ENCODE measurements around the gene ZNF296.
A peak's percentile ranks its signal among the peaks of the same experiment; 100 is the strongest.

Gene ZNF296

GRCh38 chr19:45075301-45076028 is 813 bp downstream of the ZNF296 start:
- peak overlapping the region in 4 of 5 donors; percentile 59 to 70 (median 61) for H3K4me3 ChIP-seq (ENCODE audit: low read depth in 1 of 5, low read length in 5 of 5)
- H3K27me3 ChIP-seq (ENCODE audit: control insufficient read depth in 5 of 5, insufficient read depth in 4 of 5, low read length in 5 of 5), result no peaks in the 10 kb centered on the region
- H3K36me3 ChIP-seq (ENCODE audit: control insufficient read depth in 5 of 5, insufficient read depth in 5 of 5, low read length in 5 of 5), result peaks cover 0 to 21% (median 16%) of the 10 kb centered on the region in 5 donors
- H3K9ac ChIP-seq (ENCODE audit: low read length in 5 of 5), result peak overlapping the region in 3 of 5 donors; percentile 48 to 62 (median 56)
- H3K4me1 ChIP-seq (ENCODE audit: control insufficient read depth in 5 of 5, insufficient read depth in 5 of 5, low read length in 5 of 5), result peaks cover 5 to 41% (median 31%) of the 10 kb centered on the region in 5 donors
- no peaks in the 10 kb centered on the region for H3K9me3 ChIP-seq (ENCODE audit: control insufficient read depth in 5 of 5, low read length in 5 of 5)
- H3K27ac ChIP-seq (ENCODE audit: low read depth, low read length), result no peak overlapping the region

DNA sequence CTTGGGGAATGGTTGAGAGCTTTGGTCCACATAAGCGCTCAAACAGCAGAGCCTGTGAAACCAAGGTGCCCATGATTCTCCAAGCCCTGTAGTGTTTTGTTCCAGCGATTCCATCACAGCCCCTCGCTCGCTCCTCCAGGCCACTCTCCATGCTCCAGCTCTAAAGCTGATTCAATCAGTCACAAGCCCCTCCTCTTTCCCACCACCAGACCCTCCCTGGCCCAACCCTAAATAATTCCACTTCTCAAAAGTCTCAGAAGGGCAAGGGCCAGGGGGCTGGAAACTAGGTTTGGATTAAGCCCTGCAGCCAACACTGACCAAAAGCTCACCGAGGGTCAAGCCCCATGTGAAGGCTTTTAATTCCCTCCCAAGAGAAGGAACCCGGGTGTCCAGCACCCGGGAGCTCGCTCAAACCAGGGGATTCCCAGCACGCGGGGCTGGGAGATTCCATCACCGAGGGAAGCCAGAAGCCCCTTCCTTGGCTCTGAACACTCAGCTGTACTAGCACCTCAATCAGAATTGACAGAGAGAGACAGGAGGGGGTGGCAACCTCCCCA is 1.5 kb downstream of the ZNF296 start:
- Histone ChIP-seq H3K4me1 (ENCODE audit: control insufficient read depth in 5 of 5, insufficient read depth in 5 of 5, low read length in 5 of 5) (peaks cover 1 to 35% (median 25%) of the 10 kb centered on the region in 5 donors), H3K9ac (ENCODE audit: low read length in 5 of 5) (no peak overlapping the region), H3K27ac (ENCODE audit: low read depth, low read length) (no peak overlapping the region), H3K27me3 (ENCODE audit: control insufficient read depth in 5 of 5, insufficient read depth in 4 of 5, low read length in 5 of 5) (no peaks in the 10 kb centered on the region), H3K4me3 (ENCODE audit: low read depth in 1 of 5, low read length in 5 of 5) (no peak overlapping the region), H3K36me3 (ENCODE audit: control insufficient read depth in 5 of 5, insufficient read depth in 5 of 5, low read length in 5 of 5) (peaks cover 0 to 28% (median 22%) of the 10 kb centered on the region in 5 donors), H3K9me3 (ENCODE audit: control insufficient read depth in 5 of 5, low read length in 5 of 5) (no peaks in the 10 kb centered on the region)

DNA sequence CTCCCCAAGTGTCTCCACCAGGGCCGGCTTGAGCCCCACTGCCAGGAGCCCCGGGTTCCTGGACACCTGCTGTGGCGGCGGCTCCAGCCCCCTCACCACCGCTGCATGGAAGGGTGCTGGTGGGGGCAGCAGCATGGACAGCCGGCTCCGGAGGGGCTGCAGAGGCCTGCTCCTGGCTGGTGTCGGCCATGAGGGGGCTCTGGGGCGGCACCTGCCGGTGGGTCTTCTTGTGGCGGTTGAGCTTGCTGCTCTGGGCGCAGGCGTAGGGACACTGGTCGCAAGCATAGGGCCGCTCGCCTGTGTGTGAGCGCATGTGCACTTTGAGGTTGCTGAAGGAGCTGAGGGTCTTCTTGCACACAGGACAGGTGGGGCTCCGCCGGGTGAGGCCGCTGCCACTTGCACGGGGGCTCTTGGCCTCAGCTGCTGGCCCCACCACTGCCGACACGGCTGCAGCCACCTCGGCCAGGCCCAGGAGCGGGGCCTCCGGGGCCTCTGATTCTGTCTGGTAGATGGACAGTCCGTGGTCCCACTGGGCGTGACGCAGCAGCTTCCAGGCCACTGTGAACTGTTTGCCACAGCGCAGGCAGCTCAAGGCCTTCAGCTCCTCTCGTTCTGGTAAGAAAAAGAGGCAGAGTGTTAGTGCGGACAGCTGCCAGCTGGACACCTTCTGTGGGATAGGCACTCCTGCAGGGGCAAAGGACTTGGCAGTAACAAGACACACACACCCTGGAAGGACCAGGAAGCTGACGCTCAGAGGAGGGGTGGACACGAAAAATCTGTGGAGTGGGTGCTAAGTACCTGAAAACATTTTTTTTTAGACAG is 4.1 kb downstream of the ZNF296 start:
- H3K4me1 ChIP-seq (ENCODE audit: control insufficient read depth in 5 of 5, insufficient read depth in 5 of 5, low read length in 5 of 5), result peaks cover 0 to 26% (median 15%) of the 10 kb centered on the region in 5 donors
- no peaks in the 10 kb centered on the region for H3K27me3 ChIP-seq (ENCODE audit: control insufficient read depth in 5 of 5, insufficient read depth in 4 of 5, low read length in 5 of 5)
- H3K9ac ChIP-seq (ENCODE audit: low read length in 5 of 5), result no peak overlapping the region
- peaks cover 0 to 53% (median 45%) of the 10 kb centered on the region in 5 donors for H3K36me3 ChIP-seq (ENCODE audit: control insufficient read depth in 5 of 5, insufficient read depth in 5 of 5, low read length in 5 of 5)
- H3K9me3 ChIP-seq (ENCODE audit: control insufficient read depth in 5 of 5, low read length in 5 of 5), result no peaks in the 10 kb centered on the region
- H3K27ac ChIP-seq (ENCODE audit: low read depth, low read length), result no peak overlapping the region
- no peak overlapping the region for H3K4me3 ChIP-seq (ENCODE audit: low read depth in 1 of 5, low read length in 5 of 5)

- H3K4me3 ChIP-seq (ENCODE audit: low read depth in 1 of 5, low read length in 5 of 5), result no peak overlapping the region
- H3K9me3 ChIP-seq (ENCODE audit: control insufficient read depth in 5 of 5, low read length in 5 of 5), result no peaks in the 10 kb centered on the region
- H3K9ac ChIP-seq (ENCODE audit: low read length in 5 of 5), result no peak overlapping the region
- H3K4me1 ChIP-seq (ENCODE audit: control insufficient read depth in 5 of 5, insufficient read depth in 5 of 5, low read length in 5 of 5), result peaks cover 0 to 19% (median 9%) of the 10 kb centered on the region in 5 donors
- H3K36me3 ChIP-seq (ENCODE audit: control insufficient read depth in 5 of 5, insufficient read depth in 5 of 5, low read length in 5 of 5), result peaks cover 0 to 59% (median 51%) of the 10 kb centered on the region in 5 donors
- no peak overlapping the region for H3K27ac ChIP-seq (ENCODE audit: low read depth, low read length)
- H3K27me3 ChIP-seq (ENCODE audit: control insufficient read depth in 5 of 5, insufficient read depth in 4 of 5, low read length in 5 of 5), result no peaks in the 10 kb centered on the region
Measured at GRCh38 chr19:45071545-45071938, 4.7 kb downstream of the ZNF296 start.

DNA sequence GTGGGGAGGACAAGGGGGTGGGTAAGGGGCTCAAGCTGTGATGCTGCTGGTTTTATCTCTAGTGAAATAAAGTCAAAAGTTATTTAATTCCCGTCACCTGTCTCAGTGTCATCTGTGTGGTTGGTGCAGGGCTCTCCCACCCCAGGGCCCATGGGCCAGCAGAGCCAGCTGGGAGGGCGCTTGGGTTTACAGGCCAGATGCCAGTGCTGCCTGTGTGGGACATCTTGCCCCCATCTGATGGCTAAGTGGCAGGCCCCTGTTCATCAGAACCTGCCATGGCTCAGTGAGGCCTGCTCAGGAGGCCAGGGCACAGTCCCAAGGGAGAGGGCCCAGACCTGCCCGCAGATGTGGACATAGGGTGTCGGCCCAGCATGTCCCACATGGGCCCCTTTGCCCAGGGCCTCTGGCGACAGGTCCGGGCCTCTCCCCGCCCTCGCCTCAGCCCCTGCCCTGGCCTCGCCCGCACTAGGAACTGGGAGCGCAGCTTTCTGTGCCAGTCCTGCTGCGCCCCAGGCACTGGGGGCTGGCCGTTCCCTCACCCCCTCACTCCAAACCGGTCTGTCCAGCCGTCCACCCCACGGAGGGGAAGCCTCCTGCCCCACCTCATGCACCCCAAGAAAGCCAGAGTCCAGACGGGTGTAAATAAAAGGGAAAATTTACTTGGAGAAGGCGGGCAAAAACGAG is 5.3 kb downstream of the ZNF296 start:
- Histone ChIP-seq H3K4me1 (ENCODE audit: control insufficient read depth in 5 of 5, insufficient read depth in 5 of 5, low read length in 5 of 5) (peaks cover 0 to 14% (median 6%) of the 10 kb centered on the region in 5 donors), H3K27ac (ENCODE audit: low read depth, low read length) (no peak overlapping the region), H3K9me3 (ENCODE audit: control insufficient read depth in 5 of 5, low read length in 5 of 5) (no peaks in the 10 kb centered on the region), H3K4me3 (ENCODE audit: low read depth in 1 of 5, low read length in 5 of 5) (no peak overlapping the region), H3K36me3 (ENCODE audit: control insufficient read depth in 5 of 5, insufficient read depth in 5 of 5, low read length in 5 of 5) (peaks cover 0 to 61% (median 52%) of the 10 kb centered on the region in 5 donors), H3K27me3 (ENCODE audit: control insufficient read depth in 5 of 5, insufficient read depth in 4 of 5, low read length in 5 of 5) (no peaks in the 10 kb centered on the region), H3K9ac (ENCODE audit: low read length in 5 of 5) (no peak overlapping the region)

DNA sequence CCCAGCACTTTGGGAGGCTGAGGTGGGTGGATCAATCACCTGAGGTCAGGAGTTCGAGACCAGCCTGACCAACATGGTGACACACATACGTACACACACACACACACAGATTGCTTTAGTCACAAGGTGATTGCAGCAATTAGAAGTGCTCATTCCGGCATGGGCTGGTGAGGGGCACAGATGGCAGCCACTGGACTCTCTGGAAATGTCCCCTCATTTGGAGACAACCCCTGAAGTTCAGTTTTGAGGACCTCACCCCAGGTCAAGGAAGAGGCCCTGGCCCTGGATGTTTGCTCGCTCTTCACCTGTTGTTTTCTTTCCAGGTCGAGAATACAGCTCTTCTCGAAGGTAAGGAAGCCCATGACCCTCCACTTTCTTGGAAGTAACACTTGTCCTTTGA is 6.1 kb downstream of the ZNF296 start:
- Histone ChIP-seq H3K27ac (ENCODE audit: low read depth, low read length) (no peak overlapping the region), H3K36me3 (ENCODE audit: control insufficient read depth in 5 of 5, insufficient read depth in 5 of 5, low read length in 5 of 5) (peaks cover 0 to 68% (median 57%) of the 10 kb centered on the region in 5 donors), H3K4me1 (ENCODE audit: control insufficient read depth in 5 of 5, insufficient read depth in 5 of 5, low read length in 5 of 5) (peaks cover 0 to 8% (median 0%) of the 10 kb centered on the region in 5 donors), H3K4me3 (ENCODE audit: low read depth in 1 of 5, low read length in 5 of 5) (no peak overlapping the region), H3K9me3 (ENCODE audit: control insufficient read depth in 5 of 5, low read length in 5 of 5) (no peaks in the 10 kb centered on the region), H3K9ac (ENCODE audit: low read length in 5 of 5) (no peak overlapping the region), H3K27me3 (ENCODE audit: control insufficient read depth in 5 of 5, insufficient read depth in 4 of 5, low read length in 5 of 5) (no peaks in the 10 kb centered on the region)

GRCh38 chr19:45069056-45069455 is 7.2 kb downstream of the ZNF296 start:
- H3K27ac ChIP-seq (ENCODE audit: low read depth, low read length), result no peak overlapping the region
- H3K9me3 ChIP-seq (ENCODE audit: control insufficient read depth in 5 of 5, low read length in 5 of 5), result no peaks in the 10 kb centered on the region
- H3K4me3 ChIP-seq (ENCODE audit: low read depth in 1 of 5, low read length in 5 of 5), result no peak overlapping the region
- H3K9ac ChIP-seq (ENCODE audit: low read length in 5 of 5), result no peak overlapping the region
- H3K4me1 ChIP-seq (ENCODE audit: control insufficient read depth in 5 of 5, insufficient read depth in 5 of 5, low read length in 5 of 5), result peaks cover 0 to 3% (median 0%) of the 10 kb centered on the region in 5 donors
- H3K36me3 ChIP-seq (ENCODE audit: control insufficient read depth in 5 of 5, insufficient read depth in 5 of 5, low read length in 5 of 5), result peaks cover 0 to 79% (median 68%) of the 10 kb centered on the region in 5 donors
- H3K27me3 ChIP-seq (ENCODE audit: control insufficient read depth in 5 of 5, insufficient read depth in 4 of 5, low read length in 5 of 5), result no peaks in the 10 kb centered on the region

GRCh38 chr19:45068041-45068440 is 8.2 kb downstream of the ZNF296 start:
- no peak overlapping the region for H3K9ac ChIP-seq (ENCODE audit: low read length in 5 of 5)
- H3K27me3 ChIP-seq (ENCODE audit: control insufficient read depth in 5 of 5, insufficient read depth in 4 of 5, low read length in 5 of 5), result no peaks in the 10 kb centered on the region
- H3K27ac ChIP-seq (ENCODE audit: low read depth, low read length), result no peak overlapping the region
- H3K9me3 ChIP-seq (ENCODE audit: control insufficient read depth in 5 of 5, low read length in 5 of 5), result no peaks in the 10 kb centered on the region
- peaks cover 0 to 87% (median 75%) of the 10 kb centered on the region in 5 donors for H3K36me3 ChIP-seq (ENCODE audit: control insufficient read depth in 5 of 5, insufficient read depth in 5 of 5, low read length in 5 of 5)
- H3K4me1 ChIP-seq (ENCODE audit: control insufficient read depth in 5 of 5, insufficient read depth in 5 of 5, low read length in 5 of 5), result peaks cover 0 to 3% (median 0%) of the 10 kb centered on the region in 5 donors
- H3K4me3 ChIP-seq (ENCODE audit: low read depth in 1 of 5, low read length in 5 of 5), result no peak overlapping the region

GRCh38 chr19:45066921-45067661 is 9.2 kb downstream of the ZNF296 start:
- H3K9me3 ChIP-seq (ENCODE audit: control insufficient read depth in 5 of 5, low read length in 5 of 5), result no peaks in the 10 kb centered on the region
- no peak overlapping the region for H3K4me3 ChIP-seq (ENCODE audit: low read depth in 1 of 5, low read length in 5 of 5)
- peaks cover 0 to 88% (median 76%) of the 10 kb centered on the region in 5 donors for H3K36me3 ChIP-seq (ENCODE audit: control insufficient read depth in 5 of 5, insufficient read depth in 5 of 5, low read length in 5 of 5)
- peaks cover 0 to 3% (median 0%) of the 10 kb centered on the region in 5 donors for H3K4me1 ChIP-seq (ENCODE audit: control insufficient read depth in 5 of 5, insufficient read depth in 5 of 5, low read length in 5 of 5)
- H3K9ac ChIP-seq (ENCODE audit: low read length in 5 of 5), result no peak overlapping the region
- no peak overlapping the region for H3K27ac ChIP-seq (ENCODE audit: low read depth, low read length)
- H3K27me3 ChIP-seq (ENCODE audit: control insufficient read depth in 5 of 5, insufficient read depth in 4 of 5, low read length in 5 of 5), result no peaks in the 10 kb centered on the region
